ENCODE measurements around the gene ANKMY1.

Gene ANKMY1

GRCh38 chr2:240595381-240596079 is 37.7 kb upstream of the ANKMY1 start:
- peak; percentile 12 for DNase-seq

- DNase-seq = no peak
These were observed 37.0 kb upstream of the ANKMY1 start for GRCh38 chr2:240594511-240595380.

- no peak for DNase-seq
These were observed 36.1 kb upstream of the ANKMY1 start for GRCh38 chr2:240593703-240594451.

- DNase-seq = no peak
These were observed 35.4 kb upstream of the ANKMY1 start for GRCh38 chr2:240593026-240593702.

- no peak for DNase-seq
These were observed 34.0 kb upstream of the ANKMY1 start for GRCh38 chr2:240591784-240592183.

- peak; percentile 55 for DNase-seq
These were observed 33.4 kb upstream of the ANKMY1 start for GRCh38 chr2:240591226-240591625.

- no peak for DNase-seq
These were observed 32.9 kb upstream of the ANKMY1 start for GRCh38 chr2:240590681-240591111.

GRCh38 chr2:240589850-240590525 is 32.2 kb upstream of the ANKMY1 start:
- DNase-seq = no peak

GRCh38 chr2:240589375-240589774 is 31.6 kb upstream of the ANKMY1 start:
- no peak for DNase-seq

GRCh38 chr2:240588669-240589068 is 30.9 kb upstream of the ANKMY1 start:
- DNase-seq = no peak

- DNase-seq = no peak
These were observed 30.3 kb upstream of the ANKMY1 start for GRCh38 chr2:240588006-240588655.

- no peak for DNase-seq
These were observed 29.4 kb upstream of the ANKMY1 start for GRCh38 chr2:240586919-240587800.

GRCh38 chr2:240586198-240586918 is 28.6 kb upstream of the ANKMY1 start, which contains the start of gene CAPN10:
TSS of gene CAPN10 (plus strand) at chr2:240586734. CDS start at chr2:240586912, 178 bp downstream.
- peak; percentile 94 for DNase-seq

- no peak for DNase-seq
These were observed 28.0 kb upstream of the ANKMY1 start for GRCh38 chr2:240585681-240586197.

- DNase-seq = no peak
These were observed 27.3 kb upstream of the ANKMY1 start for GRCh38 chr2:240585101-240585500.

GRCh38 chr2:240584486-240585031 is 26.8 kb upstream of the ANKMY1 start:
- peak; percentile 50 for DNase-seq

- DNase-seq = no peak
These were observed 26.0 kb upstream of the ANKMY1 start for GRCh38 chr2:240583774-240584173.

GRCh38 chr2:240582781-240583180 is 25.0 kb upstream of the ANKMY1 start:
- no peak for DNase-seq

GRCh38 chr2:240581811-240582210 is 24.0 kb upstream of the ANKMY1 start:
- DNase-seq = no peak
